Measurements from ENCODE around the gene EPN2.

Gene EPN2

DNA sequence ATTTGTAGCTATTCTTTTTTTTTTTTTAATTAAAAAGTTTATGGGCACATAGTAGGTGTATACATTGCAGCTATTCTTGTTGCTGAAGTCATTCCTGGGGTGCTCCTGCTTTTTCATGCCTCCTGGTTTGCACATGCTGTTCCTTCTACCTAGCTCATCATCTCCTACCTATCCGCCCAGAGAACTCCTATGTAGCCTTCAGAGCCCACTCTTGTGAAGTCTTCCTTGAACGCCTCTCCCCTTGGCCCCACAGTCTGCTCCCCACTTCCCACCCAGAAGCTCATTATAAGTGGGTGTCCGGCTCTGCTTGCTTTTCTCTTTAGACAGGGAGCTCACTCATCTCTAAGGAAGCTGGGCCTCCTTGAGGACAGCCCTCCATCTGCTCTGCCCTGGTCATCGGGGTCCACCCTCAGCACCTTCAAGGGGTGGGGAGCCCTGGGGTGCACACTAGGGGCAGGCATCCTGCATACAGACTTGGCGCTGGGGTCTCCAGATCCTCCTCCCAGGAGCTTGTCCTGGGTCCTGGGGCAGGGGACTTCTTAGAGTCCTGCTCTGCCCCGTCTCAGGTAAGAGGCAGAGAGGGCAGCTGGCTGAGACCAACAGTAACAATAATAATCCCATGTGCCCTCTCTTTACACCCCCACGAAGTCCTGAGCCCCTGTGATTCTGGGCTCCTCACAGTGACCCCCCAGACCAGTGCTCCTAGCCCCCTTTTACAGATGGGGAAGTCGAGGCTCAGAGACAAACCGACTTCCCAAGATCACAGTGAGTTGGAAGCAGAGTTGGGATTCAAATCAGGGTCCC is 128.9 kb downstream of the EPN2 start:
- TF ChIP-seq, protein P1, sequence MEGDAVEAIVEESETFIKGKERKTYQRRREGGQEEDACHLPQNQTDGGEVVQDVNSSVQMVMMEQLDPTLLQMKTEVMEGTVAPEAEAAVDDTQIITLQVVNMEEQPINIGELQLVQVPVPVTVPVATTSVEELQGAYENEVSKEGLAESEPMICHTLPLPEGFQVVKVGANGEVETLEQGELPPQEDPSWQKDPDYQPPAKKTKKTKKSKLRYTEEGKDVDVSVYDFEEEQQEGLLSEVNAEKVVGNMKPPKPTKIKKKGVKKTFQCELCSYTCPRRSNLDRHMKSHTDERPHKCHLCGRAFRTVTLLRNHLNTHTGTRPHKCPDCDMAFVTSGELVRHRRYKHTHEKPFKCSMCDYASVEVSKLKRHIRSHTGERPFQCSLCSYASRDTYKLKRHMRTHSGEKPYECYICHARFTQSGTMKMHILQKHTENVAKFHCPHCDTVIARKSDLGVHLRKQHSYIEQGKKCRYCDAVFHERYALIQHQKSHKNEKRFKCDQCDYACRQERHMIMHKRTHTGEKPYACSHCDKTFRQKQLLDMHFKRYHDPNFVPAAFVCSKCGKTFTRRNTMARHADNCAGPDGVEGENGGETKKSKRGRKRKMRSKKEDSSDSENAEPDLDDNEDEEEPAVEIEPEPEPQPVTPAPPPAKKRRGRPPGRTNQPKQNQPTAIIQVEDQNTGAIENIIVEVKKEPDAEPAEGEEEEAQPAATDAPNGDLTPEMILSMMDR (IDR thresholded peaks at IDR 0.05; ENCODE audit: extremely low read depth, missing control alignments), result no peak
- DNase-seq (ENCODE audit: low spot score), result no peak

DNA sequence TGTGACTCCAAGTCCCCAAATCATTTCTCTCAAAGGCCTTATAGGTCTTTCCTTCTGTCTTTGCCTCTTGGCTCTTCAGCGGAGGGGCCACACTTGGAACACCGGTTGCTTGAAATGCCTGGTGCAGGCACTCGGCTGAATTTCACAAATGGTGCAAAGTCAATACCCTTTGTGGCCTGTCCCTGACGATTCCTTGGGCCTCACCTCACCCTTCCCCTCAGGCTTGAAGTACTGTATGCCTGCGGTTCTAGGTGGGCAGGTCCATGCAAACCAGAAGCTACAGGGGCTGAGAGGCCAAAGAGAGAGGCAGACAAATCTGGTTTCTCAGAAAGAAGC is 129.4 kb downstream of the EPN2 start:
- TF ChIP-seq, protein P1 (IDR thresholded peaks at IDR 0.05; ENCODE audit: extremely low read depth, missing control alignments), result no peak
- DNase-seq (ENCODE audit: low spot score), result no peak

DNA sequence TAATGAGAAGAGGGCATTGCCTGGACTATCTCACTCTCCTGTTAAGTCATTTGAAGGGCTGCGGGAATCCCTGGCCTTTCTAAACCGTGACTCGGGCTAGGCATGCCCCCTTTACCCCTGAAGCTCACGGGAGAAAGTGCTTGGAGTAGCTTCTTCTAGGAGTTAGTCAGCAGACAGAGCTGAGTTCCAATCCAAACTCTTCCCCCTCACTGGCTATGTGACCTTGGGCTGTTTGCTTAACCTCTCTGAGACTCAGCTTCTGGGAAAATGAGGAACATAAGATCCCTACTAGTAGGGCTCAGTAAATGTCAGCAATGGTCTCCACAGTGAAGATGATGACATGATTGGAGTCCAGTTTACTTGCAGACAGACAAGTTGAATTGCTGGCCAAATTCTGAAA is 131.1 kb downstream of the EPN2 start:
- TF ChIP-seq, protein P1 (IDR thresholded peaks at IDR 0.05; ENCODE audit: extremely low read depth, missing control alignments), result no peak
- DNase-seq (ENCODE audit: low spot score), result no peak

DNA sequence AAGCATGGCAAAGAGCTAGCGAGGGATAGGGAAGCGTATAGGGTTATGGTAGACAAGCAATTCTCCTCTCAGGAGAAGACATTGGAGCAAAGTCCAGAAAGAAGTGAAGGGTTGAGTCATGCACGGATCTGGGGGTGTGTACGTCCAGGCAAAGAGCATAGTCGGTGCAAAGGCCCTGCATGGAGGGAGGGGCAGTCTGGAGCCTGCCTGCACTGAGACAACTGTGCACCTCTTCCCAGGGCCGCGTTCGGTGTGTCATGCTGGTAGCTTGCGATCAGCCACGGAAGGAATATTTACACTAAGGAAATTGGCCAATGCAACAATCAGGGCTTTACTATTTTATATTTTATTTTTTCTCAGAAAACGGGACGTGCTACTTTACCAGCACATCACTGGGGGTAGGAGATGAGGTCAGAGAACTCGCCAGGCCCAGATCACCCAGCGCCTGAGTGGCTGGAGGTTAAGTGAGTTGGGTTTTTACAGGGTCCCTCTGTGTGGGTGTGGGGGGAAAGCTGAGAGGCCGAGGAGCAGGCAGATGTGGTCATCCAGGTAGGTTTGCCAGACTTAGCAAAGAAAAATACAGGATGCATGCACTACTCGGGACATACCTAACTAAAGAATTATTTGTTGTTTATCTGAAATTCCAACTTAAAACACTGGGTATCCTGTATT is 132.1 kb downstream of the EPN2 start:
- DNase-seq (ENCODE audit: low spot score), result no peak
- TF ChIP-seq, protein P1 (IDR thresholded peaks at IDR 0.05; ENCODE audit: extremely low read depth, missing control alignments), result no peak

DNA sequence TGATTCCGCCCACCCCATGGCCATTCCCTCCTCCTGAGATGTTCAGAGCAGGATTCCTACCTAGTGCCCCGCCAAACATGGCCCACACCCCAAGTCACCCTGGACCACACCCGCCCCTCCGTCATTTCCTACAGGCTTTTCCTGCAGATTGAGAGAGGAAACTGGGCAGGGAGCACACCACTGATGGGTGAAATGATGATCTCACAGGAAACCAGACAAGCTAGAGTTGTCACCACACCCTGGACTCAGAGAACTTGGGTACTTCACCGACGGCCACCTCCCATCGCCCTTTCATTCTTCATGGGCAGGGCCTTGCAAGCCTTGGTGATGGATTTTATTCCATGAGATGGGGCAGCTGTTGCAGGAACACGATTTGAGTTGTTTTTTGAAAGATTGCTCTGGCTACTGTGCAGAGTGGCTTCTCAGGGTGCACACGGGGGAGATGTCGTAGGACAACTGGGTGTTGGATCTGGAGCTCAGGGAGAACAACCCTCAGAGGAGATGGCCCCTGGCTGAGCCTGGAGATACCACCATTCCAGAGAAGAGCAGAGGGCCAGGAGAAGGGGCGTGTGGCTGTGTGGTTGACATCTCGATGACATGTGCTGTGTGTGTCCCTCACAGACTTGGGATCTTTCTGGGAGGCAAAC is 132.8 kb downstream of the EPN2 start:
- no peak for DNase-seq (ENCODE audit: low spot score)
- TF ChIP-seq, protein P1 (IDR thresholded peaks at IDR 0.05; ENCODE audit: extremely low read depth, missing control alignments), result no peak

DNA sequence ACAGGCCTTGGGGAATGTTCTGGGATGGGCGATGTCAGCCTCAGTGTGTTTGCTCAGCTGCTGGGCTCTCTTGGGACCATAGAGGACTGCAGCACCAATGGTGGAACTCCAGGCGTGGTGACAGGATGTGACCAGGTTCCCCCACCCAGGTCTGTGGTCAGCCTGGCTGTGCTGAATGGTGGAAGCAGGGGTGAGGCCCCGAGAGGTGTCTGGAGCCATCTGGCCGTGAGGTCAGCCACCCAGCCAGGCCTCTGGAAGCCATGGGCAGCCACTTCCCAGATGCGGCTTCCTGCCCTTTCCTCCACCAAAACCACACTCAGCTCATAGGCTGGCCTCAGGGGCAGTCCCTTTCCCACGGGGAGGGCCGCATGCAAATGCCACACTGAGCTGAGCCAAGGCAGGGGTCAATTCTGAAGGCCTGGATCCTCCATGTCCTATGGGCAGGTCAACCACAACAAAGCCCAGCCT is 133.4 kb downstream of the EPN2 start:
- peak; percentile 65 for DNase-seq (ENCODE audit: low spot score)
- TF ChIP-seq, protein P1 (IDR thresholded peaks at IDR 0.05; ENCODE audit: extremely low read depth, missing control alignments), result no peak
